ENCODE results near the gene SLC25A21. TPM values are rescaled to one million over a fixed set of nuclear protein-coding genes. Genes with fewer than 3 reads are reported as not detected.

SLC25A21 gene
- total and polyA plus RNA-seq, 10 of the 15 experiments (the other 5 are each of a cell fraction or from before 2014, with no cell fraction given): 0.06 to 0.72 (median 0.17) TPM; not detected in 3

DNA sequence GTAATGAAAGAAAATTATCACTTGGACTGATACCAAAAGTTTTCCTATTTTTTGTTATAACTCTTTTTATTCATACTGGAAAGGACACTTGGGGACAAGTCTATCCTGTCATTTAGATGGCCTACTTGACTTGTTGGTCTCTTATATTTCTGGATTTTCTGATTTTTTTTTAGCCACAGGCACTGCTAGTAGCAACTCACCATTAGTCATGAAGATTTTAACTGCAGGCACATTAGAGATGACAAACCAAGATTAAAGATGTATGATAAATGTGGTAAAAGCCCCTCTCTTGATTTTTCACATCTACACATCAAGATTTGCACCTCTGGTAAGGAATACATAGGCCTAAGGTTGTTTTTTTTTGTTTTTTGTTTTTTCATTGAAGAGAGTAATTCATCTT, 217.0 kb downstream of the SLC25A21 start:
- SMC1A ChIA-PET (ENCODE audit: uncharacterized antibody, unreplicated experiment): no interaction called here
- no TSS peak for BruUV-seq (replicated peaks)
- CTCF ChIA-PET: interaction anchor here (1.2 kb wide), 1 partner anchor 14 kb away, joined by 3 read pairs; no protein-coding TSS in a partner anchor
- Histone ChIP-seq H2AFZ (ENCODE audit: control insufficient read depth, low read depth, low read length) (no peak overlapping the region), H4K20me1 (ENCODE audit: control insufficient read depth, insufficient read depth) (no peaks in the 10 kb centered on the region), H3K9ac (ENCODE audit: control insufficient read depth, insufficient read depth, low read length) (no peak overlapping the region), H3K27ac (ENCODE audit: control insufficient read depth, insufficient read depth) (no peak overlapping the region), H3K9me3 (replicated peaks; ENCODE audit: control insufficient read depth, insufficient read depth, low read length) (no peaks in the 10 kb centered on the region), H3K79me2 (ENCODE audit: control insufficient read depth, insufficient read depth, low read length) (no peaks in the 10 kb centered on the region), H3K36me3 (ENCODE audit: control insufficient read depth in 2 of 2, insufficient read depth in 2 of 2, low read length in 1 of 2) (no peaks in the 10 kb centered on the region), H3K4me1 (ENCODE audit: control insufficient read depth, insufficient read depth, low read length) (no peaks in the 10 kb centered on the region), H3K4me2 (ENCODE audit: control insufficient read depth, insufficient read depth) (no peak overlapping the region), H3K27me3 (replicated peaks in 1 of 2; ENCODE audit: control insufficient read depth in 2 of 2, insufficient read depth in 2 of 2, low read length in 1 of 2) (no peaks in the 10 kb centered on the region), H3K4me3 (no peak overlapping the region)
- TF ChIP-seq SMARCA5 (IDR thresholded peaks at IDR 0.05) (no peak), NR2F1 (conservative IDR thresholded peaks at IDR 0.05) (no peak)
- ATAC-seq (no peak), DNase-seq (ENCODE audit: low read depth, low spot score) (no peak), FAIRE-seq (no peak)
- in situ Hi-C loops (cut with MboI) (no loop called here), intact Hi-C loops (cut with micrococcal nuclease; ENCODE audit: unreplicated experiment) (no loop called here)
- RAD21 ChIA-PET (ENCODE audit: unreplicated experiment): no interaction called here
- POLR2A ChIA-PET: no interaction called here

DNA sequence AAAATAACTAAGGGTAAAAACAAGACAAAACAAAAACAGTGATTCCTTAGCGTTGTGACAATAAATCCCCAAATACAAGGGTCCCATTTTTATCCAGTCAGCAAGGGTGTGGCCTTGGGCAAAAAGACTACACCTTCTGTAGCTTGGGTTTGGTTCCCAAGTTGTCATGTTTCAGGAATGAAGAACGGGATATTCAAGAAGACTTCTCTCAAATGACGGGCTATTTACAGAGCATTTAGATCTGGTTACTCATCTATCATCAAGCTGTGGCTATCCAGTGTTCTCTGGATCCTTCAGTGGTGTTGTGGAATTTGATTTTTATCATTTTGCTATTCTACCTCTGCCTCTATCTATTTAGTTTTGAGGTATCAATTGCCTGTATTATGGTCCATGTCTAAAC, 219.7 kb downstream of the SLC25A21 start:
- CTCF ChIA-PET: interaction anchor here (0.9 to 1.7 kb wide), 2 partner anchors 11 to 399 kb away, joined by 3 to 8 read pairs; no protein-coding TSS in a partner anchor
- no peaks in the 10 kb centered on the region for H3K36me3 ChIP-seq (ENCODE audit: control insufficient read depth in 2 of 2, insufficient read depth in 2 of 2, low read length in 1 of 2)
- FAIRE-seq (no peak), DNase-seq (ENCODE audit: low read depth, low spot score) (no peak), ATAC-seq (no peak)
- H3K27me3 ChIP-seq (replicated peaks in 1 of 2; ENCODE audit: control insufficient read depth in 2 of 2, insufficient read depth in 2 of 2, low read length in 1 of 2): no peaks in the 10 kb centered on the region
- SMC1A ChIA-PET (ENCODE audit: uncharacterized antibody, unreplicated experiment): interaction anchor here (1.1 kb wide), 1 partner anchor 31 kb away, joined by 3 read pairs; no protein-coding TSS in a partner anchor
- 38% methylated on average over 3 of the region's 3 CpGs for WGBS (ENCODE audit: insufficient coverage, insufficient replicate concordance, low lambda C conversion rate, missing lambda C conversion rate)
- H2AFZ ChIP-seq (ENCODE audit: control insufficient read depth, low read depth, low read length): no peak overlapping the region
- POLR2A ChIA-PET: no interaction called here
- H3K4me1 ChIP-seq (ENCODE audit: control insufficient read depth, insufficient read depth, low read length): no peaks in the 10 kb centered on the region
- H4K20me1 ChIP-seq (ENCODE audit: control insufficient read depth, insufficient read depth): no peaks in the 10 kb centered on the region
- H3K9me3 ChIP-seq (replicated peaks; ENCODE audit: control insufficient read depth, insufficient read depth, low read length): no peaks in the 10 kb centered on the region
- TF ChIP-seq SRF (IDR thresholded peaks at IDR 0.05; ENCODE audit: low read depth in 2 of 2, low read length in 2 of 2): no peak
- no peak for TF ChIP-seq HCFC1 (IDR thresholded peaks at IDR 0.05; ENCODE audit: low read length)
- TF ChIP-seq, protein P1, sequence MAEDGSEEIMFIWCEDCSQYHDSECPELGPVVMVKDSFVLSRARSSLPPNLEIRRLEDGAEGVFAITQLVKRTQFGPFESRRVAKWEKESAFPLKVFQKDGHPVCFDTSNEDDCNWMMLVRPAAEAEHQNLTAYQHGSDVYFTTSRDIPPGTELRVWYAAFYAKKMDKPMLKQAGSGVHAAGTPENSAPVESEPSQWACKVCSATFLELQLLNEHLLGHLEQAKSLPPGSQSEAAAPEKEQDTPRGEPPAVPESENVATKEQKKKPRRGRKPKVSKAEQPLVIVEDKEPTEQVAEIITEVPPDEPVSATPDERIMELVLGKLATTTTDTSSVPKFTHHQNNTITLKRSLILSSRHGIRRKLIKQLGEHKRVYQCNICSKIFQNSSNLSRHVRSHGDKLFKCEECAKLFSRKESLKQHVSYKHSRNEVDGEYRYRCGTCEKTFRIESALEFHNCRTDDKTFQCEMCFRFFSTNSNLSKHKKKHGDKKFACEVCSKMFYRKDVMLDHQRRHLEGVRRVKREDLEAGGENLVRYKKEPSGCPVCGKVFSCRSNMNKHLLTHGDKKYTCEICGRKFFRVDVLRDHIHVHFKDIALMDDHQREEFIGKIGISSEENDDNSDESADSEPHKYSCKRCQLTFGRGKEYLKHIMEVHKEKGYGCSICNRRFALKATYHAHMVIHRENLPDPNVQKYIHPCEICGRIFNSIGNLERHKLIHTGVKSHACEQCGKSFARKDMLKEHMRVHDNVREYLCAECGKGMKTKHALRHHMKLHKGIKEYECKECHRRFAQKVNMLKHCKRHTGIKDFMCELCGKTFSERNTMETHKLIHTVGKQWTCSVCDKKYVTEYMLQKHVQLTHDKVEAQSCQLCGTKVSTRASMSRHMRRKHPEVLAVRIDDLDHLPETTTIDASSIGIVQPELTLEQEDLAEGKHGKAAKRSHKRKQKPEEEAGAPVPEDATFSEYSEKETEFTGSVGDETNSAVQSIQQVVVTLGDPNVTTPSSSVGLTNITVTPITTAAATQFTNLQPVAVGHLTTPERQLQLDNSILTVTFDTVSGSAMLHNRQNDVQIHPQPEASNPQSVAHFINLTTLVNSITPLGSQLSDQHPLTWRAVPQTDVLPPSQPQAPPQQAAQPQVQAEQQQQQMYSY (CRISPR knock-in tag; IDR thresholded peaks at IDR 0.05): no peak
- TF ChIP-seq, protein P2, sequence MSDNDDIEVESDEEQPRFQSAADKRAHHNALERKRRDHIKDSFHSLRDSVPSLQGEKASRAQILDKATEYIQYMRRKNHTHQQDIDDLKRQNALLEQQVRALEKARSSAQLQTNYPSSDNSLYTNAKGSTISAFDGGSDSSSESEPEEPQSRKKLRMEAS (IDR thresholded peaks at IDR 0.05; ENCODE audit: low read depth, low read length): no peak
- TF ChIP-seq SP1 (IDR thresholded peaks at IDR 0.05; ENCODE audit: low read depth, low read length): no peak
- TF ChIP-seq SPI1 (IDR thresholded peaks at IDR 0.05; ENCODE audit: borderline replicate concordance, insufficient read depth, low read depth, low read length): no peak
- TF ChIP-seq KDM1A (IDR thresholded peaks at IDR 0.05; ENCODE audit: borderline replicate concordance): no peak
- no peak for TF ChIP-seq POU2F2 (IDR thresholded peaks at IDR 0.05; ENCODE audit: borderline replicate concordance, low read depth, low read length)
- TF ChIP-seq RAD51 (IDR thresholded peaks at IDR 0.05): no peak
- TF ChIP-seq POLR2A (IDR thresholded peaks at IDR 0.05; ENCODE audit: low read depth, low read length): no peak
- TF ChIP-seq, protein P3, sequence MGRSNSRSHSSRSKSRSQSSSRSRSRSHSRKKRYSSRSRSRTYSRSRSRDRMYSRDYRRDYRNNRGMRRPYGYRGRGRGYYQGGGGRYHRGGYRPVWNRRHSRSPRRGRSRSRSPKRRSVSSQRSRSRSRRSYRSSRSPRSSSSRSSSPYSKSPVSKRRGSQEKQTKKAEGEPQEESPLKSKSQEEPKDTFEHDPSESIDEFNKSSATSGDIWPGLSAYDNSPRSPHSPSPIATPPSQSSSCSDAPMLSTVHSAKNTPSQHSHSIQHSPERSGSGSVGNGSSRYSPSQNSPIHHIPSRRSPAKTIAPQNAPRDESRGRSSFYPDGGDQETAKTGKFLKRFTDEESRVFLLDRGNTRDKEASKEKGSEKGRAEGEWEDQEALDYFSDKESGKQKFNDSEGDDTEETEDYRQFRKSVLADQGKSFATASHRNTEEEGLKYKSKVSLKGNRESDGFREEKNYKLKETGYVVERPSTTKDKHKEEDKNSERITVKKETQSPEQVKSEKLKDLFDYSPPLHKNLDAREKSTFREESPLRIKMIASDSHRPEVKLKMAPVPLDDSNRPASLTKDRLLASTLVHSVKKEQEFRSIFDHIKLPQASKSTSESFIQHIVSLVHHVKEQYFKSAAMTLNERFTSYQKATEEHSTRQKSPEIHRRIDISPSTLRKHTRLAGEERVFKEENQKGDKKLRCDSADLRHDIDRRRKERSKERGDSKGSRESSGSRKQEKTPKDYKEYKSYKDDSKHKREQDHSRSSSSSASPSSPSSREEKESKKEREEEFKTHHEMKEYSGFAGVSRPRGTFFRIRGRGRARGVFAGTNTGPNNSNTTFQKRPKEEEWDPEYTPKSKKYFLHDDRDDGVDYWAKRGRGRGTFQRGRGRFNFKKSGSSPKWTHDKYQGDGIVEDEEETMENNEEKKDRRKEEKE (IDR thresholded peaks at IDR 0.05): no peak
- H3K27ac ChIP-seq (ENCODE audit: control insufficient read depth, insufficient read depth): no peak overlapping the region
- intact Hi-C loops (cut with micrococcal nuclease; ENCODE audit: unreplicated experiment): no loop called here
- in situ Hi-C loops (cut with MboI): no loop called here
- H3K4me3 ChIP-seq: no peak overlapping the region
- no TSS peak for BruUV-seq (replicated peaks)
- H3K79me2 ChIP-seq (ENCODE audit: control insufficient read depth, insufficient read depth, low read length): no peaks in the 10 kb centered on the region
- RAD21 ChIA-PET (ENCODE audit: unreplicated experiment): interaction anchor here (2.1 kb wide), 1 partner anchor 11 kb away, joined by 5 read pairs; no protein-coding TSS in a partner anchor
- no peak overlapping the region for H3K4me2 ChIP-seq (ENCODE audit: control insufficient read depth, insufficient read depth)
- no peak overlapping the region for H3K9ac ChIP-seq (ENCODE audit: control insufficient read depth, insufficient read depth, low read length)

Measured in GM12878 (cell line).